Pons (tissue), 1 donor: Measurements from ENCODE around the gene SLC39A11.

Experiments used
- DNase-seq: peaks from one replicate; pipeline ENCODE4 v3.0.0-alpha.2; 2016; ENCODE audit warnings: low spot score

The SLC39A11 gene

GRCh38 chr17:72976971-72977770 is 115.3 kb downstream of the SLC39A11 start:
- peak; percentile 54 for DNase-seq

GRCh38 chr17:72975509-72975908 is 117.0 kb downstream of the SLC39A11 start:
- DNase-seq: no peak

GRCh38 chr17:72974605-72975232 is 117.8 kb downstream of the SLC39A11 start:
- no peak for DNase-seq

GRCh38 chr17:72972263-72972951 is 120.1 kb downstream of the SLC39A11 start:
- no peak for DNase-seq

- DNase-seq: no peak
These were observed 121.1 kb downstream of the SLC39A11 start for GRCh38 chr17:72971226-72971880.

GRCh38 chr17:72970797-72971196 is 121.7 kb downstream of the SLC39A11 start:
- no peak for DNase-seq

GRCh38 chr17:72970246-72970645 is 122.2 kb downstream of the SLC39A11 start:
- DNase-seq: peak; percentile 51

- no peak for DNase-seq
These were observed 123.1 kb downstream of the SLC39A11 start for GRCh38 chr17:72969293-72969906.

GRCh38 chr17:72968798-72969197 is 123.7 kb downstream of the SLC39A11 start:
- no peak for DNase-seq

- DNase-seq: no peak
These were observed 124.4 kb downstream of the SLC39A11 start for GRCh38 chr17:72967977-72968585.

GRCh38 chr17:72967277-72967970 is 125.1 kb downstream of the SLC39A11 start:
- DNase-seq: no peak

GRCh38 chr17:72962106-72962505 is 130.4 kb downstream of the SLC39A11 start:
- DNase-seq: no peak

- no peak for DNase-seq
These were observed 136.9 kb downstream of the SLC39A11 start for GRCh38 chr17:72955391-72956140.

GRCh38 chr17:72954579-72954978 is 137.9 kb downstream of the SLC39A11 start:
- peak; percentile 21 for DNase-seq

GRCh38 chr17:72953621-72954020 is 138.9 kb downstream of the SLC39A11 start:
- no peak for DNase-seq

- no peak for DNase-seq
These were observed 139.7 kb downstream of the SLC39A11 start for GRCh38 chr17:72952641-72953315.

- no peak for DNase-seq
These were observed 140.3 kb downstream of the SLC39A11 start for GRCh38 chr17:72952220-72952619.

- DNase-seq: no peak
These were observed 142.1 kb downstream of the SLC39A11 start for GRCh38 chr17:72950242-72950931.

GRCh38 chr17:72948115-72948514 is 144.4 kb downstream of the SLC39A11 start:
- DNase-seq: no peak
